OCI-LY3 (cell line): Measurements from ENCODE around the gene CDKN1C.

Experiments
- H2AFZ ChIP-seq: fragments of 200-600, 300-600 bp; shearing (Covaris generic); 2 replicates; pipeline ENCODE4 v1.6.0; 2014; ENCODE audit warnings: antibody characterized with exemption, low read depth, low read length
- H3K27ac ChIP-seq: fragments of 200-600, 300-600 bp; sonication (generic); 2 replicates; pipeline ENCODE4 v1.5.1; 2014; ENCODE audit warnings: mild to moderate bottlenecking, low read length, moderate library complexity, mixed read lengths
- H3K27me3 ChIP-seq: fragments of 200-600, 300-600 bp; sonication (generic); 2 replicates; pipeline ENCODE4 v1.6.1; 2014; ENCODE audit warnings: low read depth, low read length, mixed read lengths
- H3K36me3 ChIP-seq: fragments of 200-600, 300-600 bp; sonication (generic); replicated peaks from 2 replicates; pipeline ENCODE3; 2014; ENCODE audit warnings: low read depth, low read length, mixed read lengths
- H3K4me1 ChIP-seq: fragments of 300-600, 200-600 bp; sonication (generic); 2 replicates; pipeline ENCODE4 v1.6.1; 2014; ENCODE audit warnings: low read length, mixed read lengths
- H3K4me2 ChIP-seq: fragments of 200-600, 300-600 bp; sonication (generic); 2 replicates; pipeline ENCODE4 v1.6.1; 2014; ENCODE audit warnings: low read length, mixed read lengths
- H3K4me3 ChIP-seq: fragments of 300-600, 200-600 bp; sonication (generic); 2 replicates; pipeline ENCODE4 v1.5.1; 2014; ENCODE audit warnings: antibody characterized with exemption, mild to moderate bottlenecking, low read length, moderate library complexity
- H3K79me2 ChIP-seq: fragments of 300-600, 200-600 bp; shearing (Covaris generic); 2 replicates; pipeline ENCODE4 v1.6.1; 2014; ENCODE audit warnings: mild to moderate bottlenecking, low read length, mixed read lengths
- H3K9ac ChIP-seq: fragments of 300-600, 200-600 bp; shearing (Covaris generic); 2 replicates; pipeline ENCODE4 v1.6.0; 2014; ENCODE audit warnings: mild to moderate bottlenecking, low read length, moderate library complexity
- H3K9me3 ChIP-seq: fragments of 200-600, 300-600 bp; shearing (Covaris generic); 2 replicates; pipeline ENCODE4 v1.6.1; 2014; ENCODE audit warnings: low read length, mixed read lengths; ENCODE audit not compliant: insufficient read depth
- H4K20me1 ChIP-seq: fragments of 200-600, 300-600 bp; sonication (generic); 2 replicates; pipeline ENCODE4 v1.6.1; 2016; ENCODE audit warnings: low read length, mixed read lengths; ENCODE audit not compliant: insufficient read depth
- EZH2phosphoT487 ChIP-seq: fragments of 200-600 bp; shearing (Covaris generic); IDR thresholded peaks from 2 replicates; pipeline ENCODE4 v1.6.1; 2018; ENCODE audit warnings: antibody characterized with exemption, mixed run types, low read depth
- TF ChIP-seq, protein P1 (sequence below): fragments of 200-600, 300-600 bp; sonication (generic); IDR thresholded peaks from 2 replicates; pipeline ENCODE4 v1.5.1; 2014; ENCODE audit warnings: antibody characterized with exemption, low read length, low read depth

Gene CDKN1C

DNA sequence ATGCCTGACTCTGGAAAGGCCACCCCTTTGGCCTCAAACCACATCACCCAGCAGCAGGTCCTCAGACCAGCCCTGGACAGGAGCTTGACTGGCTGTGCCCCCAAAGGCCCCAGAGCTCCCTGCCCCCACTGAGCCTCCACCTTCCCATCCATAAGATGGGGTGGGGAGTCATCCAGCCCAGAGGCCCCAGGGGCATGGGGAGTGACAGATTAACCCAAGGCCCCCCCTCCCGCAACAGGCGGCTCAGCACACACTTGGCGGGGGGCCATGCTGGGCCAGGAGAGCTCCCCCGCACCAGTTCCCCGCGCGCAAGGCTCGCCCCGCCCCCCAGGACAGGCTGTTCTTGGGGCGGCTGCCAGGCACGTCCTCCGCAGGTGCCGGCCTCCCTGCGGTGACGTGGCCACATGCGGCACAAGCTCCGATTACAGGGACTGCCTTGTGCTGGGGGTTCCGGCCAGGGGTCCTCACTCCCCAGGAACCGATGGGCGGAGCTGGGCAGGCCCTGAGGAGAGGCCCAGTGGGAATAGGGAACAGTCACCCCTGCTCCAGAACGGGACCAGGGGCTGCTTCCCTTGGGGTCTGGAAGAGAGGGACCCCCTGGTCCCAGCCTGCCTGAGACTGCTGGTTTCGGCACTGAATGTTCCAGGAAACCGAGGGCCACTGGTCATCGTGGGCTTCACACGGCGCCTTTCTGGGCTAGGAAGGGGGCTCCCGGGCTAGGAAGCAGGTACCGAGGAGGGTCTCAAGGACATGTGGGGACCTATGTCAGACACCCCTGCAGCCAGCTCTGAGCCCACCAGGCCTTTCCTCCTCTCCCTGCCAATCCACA is 5.1 kb upstream of the CDKN1C start:
- peak overlapping the region; percentile 83 for H3K4me3 ChIP-seq
- H3K36me3 ChIP-seq = no peaks in the 10 kb centered on the region
- H3K4me2 ChIP-seq = peak overlapping the region; percentile 83
- H3K4me1 ChIP-seq = peaks cover 24% of the 10 kb centered on the region
- H2AFZ ChIP-seq = peak overlapping the region; percentile 79
- H3K9me3 ChIP-seq = no peaks in the 10 kb centered on the region
- TF ChIP-seq, protein P1, sequence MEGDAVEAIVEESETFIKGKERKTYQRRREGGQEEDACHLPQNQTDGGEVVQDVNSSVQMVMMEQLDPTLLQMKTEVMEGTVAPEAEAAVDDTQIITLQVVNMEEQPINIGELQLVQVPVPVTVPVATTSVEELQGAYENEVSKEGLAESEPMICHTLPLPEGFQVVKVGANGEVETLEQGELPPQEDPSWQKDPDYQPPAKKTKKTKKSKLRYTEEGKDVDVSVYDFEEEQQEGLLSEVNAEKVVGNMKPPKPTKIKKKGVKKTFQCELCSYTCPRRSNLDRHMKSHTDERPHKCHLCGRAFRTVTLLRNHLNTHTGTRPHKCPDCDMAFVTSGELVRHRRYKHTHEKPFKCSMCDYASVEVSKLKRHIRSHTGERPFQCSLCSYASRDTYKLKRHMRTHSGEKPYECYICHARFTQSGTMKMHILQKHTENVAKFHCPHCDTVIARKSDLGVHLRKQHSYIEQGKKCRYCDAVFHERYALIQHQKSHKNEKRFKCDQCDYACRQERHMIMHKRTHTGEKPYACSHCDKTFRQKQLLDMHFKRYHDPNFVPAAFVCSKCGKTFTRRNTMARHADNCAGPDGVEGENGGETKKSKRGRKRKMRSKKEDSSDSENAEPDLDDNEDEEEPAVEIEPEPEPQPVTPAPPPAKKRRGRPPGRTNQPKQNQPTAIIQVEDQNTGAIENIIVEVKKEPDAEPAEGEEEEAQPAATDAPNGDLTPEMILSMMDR = no peak
- TF ChIP-seq EZH2phosphoT487 = no peak
- peak overlapping the region; percentile 28; the same call in 1 of the 2 replicates for H3K27ac ChIP-seq
- H3K79me2 ChIP-seq = no peaks in the 10 kb centered on the region
- H3K9ac ChIP-seq = peak overlapping the region; percentile 71
- H3K27me3 ChIP-seq = no peaks in the 10 kb centered on the region
- H4K20me1 ChIP-seq = no peaks in the 10 kb centered on the region

DNA sequence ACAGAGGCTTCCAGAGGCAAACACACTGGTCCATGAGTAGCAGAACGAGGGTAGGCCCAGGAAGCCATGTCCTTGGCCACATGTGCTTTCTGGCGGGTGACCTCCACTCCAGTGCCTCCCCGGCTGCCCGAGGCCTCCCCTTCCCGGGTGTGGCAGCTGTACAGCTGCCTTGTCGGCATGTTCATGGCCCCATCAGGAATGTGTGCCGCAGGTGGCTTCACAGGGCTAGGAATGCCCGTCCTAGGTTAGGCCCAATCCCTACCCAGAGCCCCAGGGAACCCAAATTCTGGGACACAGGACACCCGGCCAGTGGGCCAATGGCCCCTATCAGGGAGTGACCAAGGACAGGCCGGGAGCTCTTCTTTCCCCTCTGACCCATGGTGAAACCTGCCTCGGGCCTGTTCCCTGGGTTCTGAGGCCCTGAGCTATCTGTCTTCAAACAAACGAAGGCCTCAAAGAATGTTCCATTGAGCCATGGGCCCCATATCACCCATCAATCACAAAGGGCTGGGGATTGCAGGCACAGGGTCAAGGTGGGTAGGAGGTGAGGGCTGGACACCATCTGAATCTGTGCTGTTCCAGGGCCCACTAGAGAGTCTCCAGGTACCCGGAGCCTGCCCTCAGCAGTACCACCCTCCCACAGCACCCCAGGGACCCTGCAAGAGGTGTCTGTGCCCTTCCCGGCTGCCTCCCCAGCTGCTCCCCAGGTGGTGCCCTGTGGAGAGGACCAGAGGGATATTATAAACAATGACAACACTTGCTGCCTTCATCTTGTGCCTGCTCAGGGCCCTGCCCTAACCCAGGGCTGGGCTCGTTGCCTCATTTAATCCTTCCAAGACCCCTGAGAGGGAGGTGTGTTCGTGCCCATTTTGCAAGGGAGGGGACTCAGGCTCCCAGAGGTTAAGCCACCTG is 4.0 kb upstream of the CDKN1C start:
- no peak for TF ChIP-seq EZH2phosphoT487
- TF ChIP-seq, protein P1 = no peak
- no peak overlapping the region for H3K4me3 ChIP-seq
- no peak overlapping the region for H3K27ac ChIP-seq
- no peaks in the 10 kb centered on the region for H3K36me3 ChIP-seq
- no peaks in the 10 kb centered on the region for H3K27me3 ChIP-seq
- no peaks in the 10 kb centered on the region for H3K79me2 ChIP-seq
- H3K4me1 ChIP-seq = peaks cover 24% of the 10 kb centered on the region
- H3K9me3 ChIP-seq = no peaks in the 10 kb centered on the region
- no peak overlapping the region for H2AFZ ChIP-seq
- H3K4me2 ChIP-seq = peak overlapping the region; percentile 83; the same call in 1 of the 2 replicates
- no peaks in the 10 kb centered on the region for H4K20me1 ChIP-seq
- peak overlapping the region; percentile 71; the same call in 1 of the 2 replicates for H3K9ac ChIP-seq

DNA sequence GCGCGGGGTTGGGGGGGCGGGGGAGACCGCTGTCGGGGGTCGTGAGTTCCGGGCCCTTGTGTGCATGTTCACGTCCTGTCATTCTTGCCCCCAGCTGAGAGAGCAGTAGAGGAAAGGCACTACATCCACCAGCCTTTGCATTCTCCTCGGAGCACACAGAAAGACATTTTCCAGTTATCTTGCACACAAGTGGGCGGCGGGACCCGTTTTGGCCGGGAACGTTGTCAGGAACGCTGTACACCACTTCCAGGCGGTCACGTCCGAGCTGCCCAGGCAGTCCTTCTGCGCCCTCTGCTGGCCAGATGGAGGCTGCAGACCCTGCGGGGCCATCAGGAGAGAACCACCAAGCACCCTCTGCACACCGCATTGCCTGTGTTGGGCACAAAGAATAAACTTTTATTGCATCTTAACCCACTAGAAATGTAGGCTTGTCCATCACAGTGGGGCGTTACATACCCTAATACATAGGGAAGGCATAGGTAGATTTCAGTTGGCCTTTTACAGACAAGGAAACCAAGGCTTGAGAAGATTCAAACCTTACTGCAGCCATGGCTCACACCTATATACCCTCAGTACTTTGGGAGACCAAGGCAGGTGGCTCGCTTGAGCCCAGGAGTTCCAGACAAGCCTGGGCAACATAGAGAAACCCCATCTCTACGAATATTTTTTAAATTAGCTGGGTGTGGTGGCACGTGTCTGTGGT is 2.8 kb upstream of the CDKN1C start:
- Histone ChIP-seq H3K79me2 (no peaks in the 10 kb centered on the region), H4K20me1 (no peaks in the 10 kb centered on the region), H3K27me3 (no peaks in the 10 kb centered on the region), H3K9me3 (no peaks in the 10 kb centered on the region), H3K4me1 (peaks cover 24% of the 10 kb centered on the region), H3K36me3 (no peaks in the 10 kb centered on the region), H3K27ac (no peak overlapping the region), H3K4me3 (peak overlapping the region; percentile 47), H3K4me2 (peak overlapping the region; percentile 71), H2AFZ (no peak overlapping the region), H3K9ac (no peak overlapping the region)
- no peak for TF ChIP-seq EZH2phosphoT487
- TF ChIP-seq, protein P1 = peak; percentile 95
